C4-2B (cell line): Measurements from ENCODE around the gene DIDO1.

Experiments
- CTCF ChIP-seq: fragments of 450-650 bp; conservative IDR thresholded peaks from 2 replicates; pipeline ENCODE4 v1.5.1; 2017; ENCODE audit warnings: mild to moderate bottlenecking
- ZFX ChIP-seq: fragments of 450-650 bp; IDR thresholded peaks from 2 replicates; pipeline ENCODE4 v1.6.1; 2017

DNA sequence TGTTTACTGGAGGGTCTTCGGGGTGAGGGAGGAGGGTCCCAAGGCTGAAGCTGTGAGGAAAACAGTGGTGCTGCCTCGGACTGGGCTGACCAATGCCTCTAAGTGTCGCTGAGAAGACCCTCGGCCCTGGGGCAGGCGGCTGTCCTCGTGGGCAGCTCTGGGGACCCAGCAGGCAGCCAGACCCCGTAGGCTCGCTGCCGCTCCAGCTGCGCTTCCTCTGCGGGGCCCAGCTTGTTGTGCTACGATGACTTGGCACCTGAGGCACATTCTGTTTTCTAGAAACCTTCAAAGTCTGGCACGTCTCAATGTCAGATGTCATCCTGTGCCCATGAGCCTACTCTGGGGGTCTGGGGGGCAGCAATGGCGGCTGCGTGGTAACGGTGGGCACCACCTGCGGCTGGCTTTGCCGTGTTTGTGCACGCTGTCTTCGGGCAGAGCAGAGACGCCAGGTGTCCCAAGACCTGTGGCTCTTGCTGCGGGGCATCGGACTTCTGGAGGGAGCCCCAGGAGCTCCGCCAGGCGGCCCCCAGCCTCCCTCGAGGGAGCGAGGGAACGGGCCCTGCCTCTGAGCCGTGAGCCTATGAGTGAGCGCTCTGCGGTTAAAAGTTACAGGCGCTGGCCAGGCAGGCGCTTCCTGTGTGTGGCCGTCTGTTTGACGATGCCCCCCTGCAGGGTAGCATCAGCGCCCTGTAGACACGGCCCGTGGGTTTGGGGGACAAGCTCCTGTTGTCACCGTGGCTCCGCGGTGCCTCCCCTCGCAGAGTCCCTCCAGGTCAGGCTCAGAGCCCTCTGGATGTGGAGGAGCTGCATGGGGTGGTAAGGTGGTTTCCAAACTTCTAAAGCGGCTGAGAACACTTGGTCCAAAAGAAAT lies 33.0 kb upstream of the DIDO1 start:
- no peak for TF ChIP-seq CTCF
- TF ChIP-seq ZFX, result no peak
